Activated naive CD8-positive, alpha-beta T cell treated with anti-CD3 and anti-CD28 coated beads, Interleukin-2, amount 10 ng/mL, durations not matched to agents 7 days and 5 days (primary cell): Measurements from ENCODE around the gene RNGTT. TPM values are rescaled to one million over a fixed set of nuclear protein-coding genes. Genes with fewer than 3 reads are reported as not detected.
"Not testable (repeated sequence)": the region's sequence is repeated elsewhere in the genome, so short reads cannot be mapped to it uniquely, and the experiment has no call there.

ENCODE experiments used
- ATAC-seq: fragments of 150-1000 bp; cut with Tn5 transposase; one replicate; pipeline ENCODE4 v1.10.0; 2021; ENCODE audit warnings: low read depth, moderate library complexity
- POLR2A ChIA-PET: fragments of 350-600 bp; sonication (Branson Sonifier 250); formaldehyde crosslinking; loops from one replicate; lab custom pipeline; 2021; ENCODE audit warnings: antibody characterized with exemption; lab: Charles Lee
- DNase-seq: peaks from one replicate; pipeline ENCODE4 v3.0.0; 2021
- H3K27ac Mint-ChIP-seq: one replicate; pipeline ENCODE4 v1.8.0; 2022; ENCODE audit warnings: mild to moderate bottlenecking, mixed read lengths
- H3K27me3 Mint-ChIP-seq: one replicate; pipeline ENCODE4 v1.8.0; 2022; ENCODE audit warnings: mild to moderate bottlenecking, moderate library complexity, mixed read lengths
- H3K36me3 Mint-ChIP-seq: one replicate; pipeline ENCODE4 v1.8.0; 2021; ENCODE audit warnings: mild to moderate bottlenecking, mixed read lengths
- H3K4me1 Mint-ChIP-seq: one replicate; pipeline ENCODE4 v1.8.0; 2021; ENCODE audit warnings: mixed read lengths
- H3K4me3 Mint-ChIP-seq: one replicate; pipeline ENCODE4 v1.8.0; 2022; ENCODE audit warnings: mild to moderate bottlenecking, moderate library complexity, mixed read lengths
- H3K9me3 Mint-ChIP-seq: one replicate; pipeline ENCODE4 v1.8.0; 2021; ENCODE audit warnings: mixed read lengths
- total RNA-seq, 2 experiments: library from RNA; stranded (reverse); gene quantifications; one replicate each; pipeline ENCODE4 v1.2.3, GENCODE V29; 2021

Gene RNGTT
- total RNA-seq, 2 experiments from 2014 or later: 19.9 to 20.1 TPM

- H3K27me3 Mint-ChIP-seq, H3K4me3 Mint-ChIP-seq, H3K4me1 Mint-ChIP-seq, H3K27ac Mint-ChIP-seq, POLR2A ChIA-PET, ATAC-seq, H3K9me3 Mint-ChIP-seq, DNase-seq: not testable (repeated sequence)
- peaks cover 20% of the 10 kb centered on the region for H3K36me3 Mint-ChIP-seq
Measured at GRCh38 chr6:88726409-88726808, 237.0 kb downstream of the RNGTT start.

- Mint-ChIP-seq H3K36me3 (peaks cover 14% of the 10 kb centered on the region), H3K4me1 (peaks cover 6% of the 10 kb centered on the region), H3K27ac (no peak overlapping the region), H3K27me3 (no peaks in the 10 kb centered on the region), H3K9me3 (peaks cover 2% of the 10 kb centered on the region), H3K4me3 (no peak overlapping the region)
- DNase-seq (no peak), ATAC-seq (no peak)
- POLR2A ChIA-PET: no interaction called here
Measured at GRCh38 chr6:88725111-88725975, 238.1 kb downstream of the RNGTT start.

- ATAC-seq (no peak), DNase-seq (no peak)
- POLR2A ChIA-PET: no interaction called here
- peaks cover 6% of the 10 kb centered on the region for H3K4me1 Mint-ChIP-seq
- no peak overlapping the region for H3K4me3 Mint-ChIP-seq
- H3K27me3 Mint-ChIP-seq: no peaks in the 10 kb centered on the region
- H3K27ac Mint-ChIP-seq: no peak overlapping the region
- H3K36me3 Mint-ChIP-seq: peaks cover 11% of the 10 kb centered on the region
- no peaks in the 10 kb centered on the region for H3K9me3 Mint-ChIP-seq
Measured at GRCh38 chr6:88722686-88723085, 240.7 kb downstream of the RNGTT start.

- ATAC-seq, H3K9me3 Mint-ChIP-seq, DNase-seq, H3K27ac Mint-ChIP-seq, H3K4me3 Mint-ChIP-seq, H3K27me3 Mint-ChIP-seq, POLR2A ChIA-PET, H3K4me1 Mint-ChIP-seq: not testable (repeated sequence)
- H3K36me3 Mint-ChIP-seq: peaks cover 17% of the 10 kb centered on the region
Measured at GRCh38 chr6:88716399-88716798, 247.0 kb downstream of the RNGTT start.

- H3K27me3 Mint-ChIP-seq: no peaks in the 10 kb centered on the region
- ATAC-seq (no peak), DNase-seq (no peak)
- H3K4me1 Mint-ChIP-seq: no peaks in the 10 kb centered on the region
- POLR2A ChIA-PET: no interaction called here
- H3K36me3 Mint-ChIP-seq: peaks cover 13% of the 10 kb centered on the region
- H3K27ac Mint-ChIP-seq: no peak overlapping the region
- no peak overlapping the region for H3K4me3 Mint-ChIP-seq
- peaks cover 2% of the 10 kb centered on the region for H3K9me3 Mint-ChIP-seq
Measured at GRCh38 chr6:88712243-88712936, 251.0 kb downstream of the RNGTT start.

- POLR2A ChIA-PET: no interaction called here
- Mint-ChIP-seq H3K4me1 (peaks cover 4% of the 10 kb centered on the region), H3K27me3 (no peaks in the 10 kb centered on the region), H3K27ac (no peak overlapping the region), H3K9me3 (no peaks in the 10 kb centered on the region), H3K36me3 (peaks cover 9% of the 10 kb centered on the region), H3K4me3 (no peak overlapping the region)
- DNase-seq: no peak
- no peak for ATAC-seq
Measured at GRCh38 chr6:88709819-88710246, 253.6 kb downstream of the RNGTT start.

GRCh38 chr6:88708197-88708744, 255.1 kb downstream of the RNGTT start:
- Mint-ChIP-seq H3K36me3 (peaks cover 8% of the 10 kb centered on the region), H3K4me1 (peaks cover 4% of the 10 kb centered on the region), H3K27ac (no peak overlapping the region), H3K27me3 (no peaks in the 10 kb centered on the region), H3K4me3 (no peak overlapping the region), H3K9me3 (peaks cover 1% of the 10 kb centered on the region)
- no peak for ATAC-seq
- no peak for DNase-seq
- POLR2A ChIA-PET: no interaction called here

GRCh38 chr6:88705601-88706000, 257.8 kb downstream of the RNGTT start:
- H3K4me1 Mint-ChIP-seq: peaks cover 4% of the 10 kb centered on the region
- ATAC-seq (no peak), DNase-seq (no peak)
- H3K4me3 Mint-ChIP-seq: no peak overlapping the region
- H3K9me3 Mint-ChIP-seq: peaks cover 1% of the 10 kb centered on the region
- POLR2A ChIA-PET: no interaction called here
- H3K36me3 Mint-ChIP-seq: peaks cover 15% of the 10 kb centered on the region
- no peak overlapping the region for H3K27ac Mint-ChIP-seq
- H3K27me3 Mint-ChIP-seq: no peaks in the 10 kb centered on the region

- H3K27me3 Mint-ChIP-seq: no peaks in the 10 kb centered on the region
- ATAC-seq: no peak
- H3K4me3 Mint-ChIP-seq: no peak overlapping the region
- H3K9me3 Mint-ChIP-seq: peaks cover 1% of the 10 kb centered on the region
- H3K27ac Mint-ChIP-seq: no peak overlapping the region
- peaks cover 7% of the 10 kb centered on the region for H3K4me1 Mint-ChIP-seq
- POLR2A ChIA-PET: no interaction called here
- no peak for DNase-seq
- H3K36me3 Mint-ChIP-seq: peaks cover 18% of the 10 kb centered on the region
Measured at GRCh38 chr6:88704980-88705379, 258.4 kb downstream of the RNGTT start.

GRCh38 chr6:88702956-88703556, 260.4 kb downstream of the RNGTT start:
- no peak for ATAC-seq
- no peaks in the 10 kb centered on the region for H3K27me3 Mint-ChIP-seq
- POLR2A ChIA-PET: no interaction called here
- H3K4me3 Mint-ChIP-seq: no peak overlapping the region
- no peak for DNase-seq
- H3K36me3 Mint-ChIP-seq: peaks cover 18% of the 10 kb centered on the region
- H3K4me1 Mint-ChIP-seq: peaks cover 9% of the 10 kb centered on the region
- H3K9me3 Mint-ChIP-seq: peaks cover 1% of the 10 kb centered on the region
- no peak overlapping the region for H3K27ac Mint-ChIP-seq

- ATAC-seq (no peak), DNase-seq (no peak)
- POLR2A ChIA-PET: no interaction called here
- Mint-ChIP-seq H3K27me3 (no peaks in the 10 kb centered on the region), H3K27ac (no peak overlapping the region), H3K4me3 (no peak overlapping the region), H3K36me3 (peaks cover 22% of the 10 kb centered on the region), H3K4me1 (peaks cover 5% of the 10 kb centered on the region), H3K9me3 (peaks cover 5% of the 10 kb centered on the region)
Measured at GRCh38 chr6:88698661-88699060, 264.8 kb downstream of the RNGTT start.

- DNase-seq: no peak
- no peak overlapping the region for H3K27ac Mint-ChIP-seq
- no peaks in the 10 kb centered on the region for H3K27me3 Mint-ChIP-seq
- H3K4me3 Mint-ChIP-seq: no peak overlapping the region
- H3K9me3 Mint-ChIP-seq: peaks cover 6% of the 10 kb centered on the region
- ATAC-seq: no peak
- POLR2A ChIA-PET: no interaction called here
- H3K36me3 Mint-ChIP-seq: peaks cover 24% of the 10 kb centered on the region
- peaks cover 5% of the 10 kb centered on the region for H3K4me1 Mint-ChIP-seq
Measured at GRCh38 chr6:88695937-88696336, 267.5 kb downstream of the RNGTT start.

- peaks cover 2% of the 10 kb centered on the region for H3K9me3 Mint-ChIP-seq
- ATAC-seq (no peak), DNase-seq (no peak)
- H3K27ac Mint-ChIP-seq: no peak overlapping the region
- no peaks in the 10 kb centered on the region for H3K27me3 Mint-ChIP-seq
- POLR2A ChIA-PET: no interaction called here
- peaks cover 8% of the 10 kb centered on the region for H3K36me3 Mint-ChIP-seq
- no peak overlapping the region for H3K4me3 Mint-ChIP-seq
- no peaks in the 10 kb centered on the region for H3K4me1 Mint-ChIP-seq
Measured at GRCh38 chr6:88683734-88684133, 279.7 kb downstream of the RNGTT start.
